Activated CD8-positive, alpha-beta memory T cell treated with anti-CD3 and anti-CD28 coated beads, Interleukin-2, amount 50 U/mL, for 24 hours (primary cell): Measurements from ENCODE around the gene GTF3C2.
"Not testable (repeated sequence)": the region's sequence is repeated elsewhere in the genome, so short reads cannot be mapped to it uniquely, and the experiment has no call there.

Source experiments
- DNase-seq: peaks from one replicate; pipeline ENCODE4 v3.0.0-alpha.2; 2020; ENCODE audit errors: extremely low read depth

The GTF3C2 gene

GRCh38 chr2:27300606-27301005 is 56.0 kb downstream of the GTF3C2 start:
- not testable (repeated sequence) for DNase-seq

GRCh38 chr2:27298391-27299080 is 58.0 kb downstream of the GTF3C2 start:
- no peak for DNase-seq

DNA sequence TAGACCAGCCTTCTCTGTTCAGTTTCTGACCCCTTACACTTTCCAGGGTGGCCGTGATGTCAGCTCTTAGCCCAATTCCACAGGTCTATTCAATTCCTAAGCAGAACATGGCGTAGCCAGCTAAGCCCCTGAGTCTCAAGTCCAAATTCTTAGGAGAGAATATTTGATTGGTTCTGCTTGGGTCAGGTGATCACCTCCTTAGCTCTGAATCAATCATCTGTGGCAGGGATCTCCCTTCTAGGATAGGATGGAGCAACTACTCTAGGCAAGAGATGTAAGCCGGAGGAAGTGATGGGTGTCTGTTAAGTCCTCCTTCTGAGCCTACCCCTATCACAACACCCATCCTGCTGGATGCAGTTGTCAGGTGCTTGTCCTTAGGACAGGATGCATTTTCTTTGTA is 59.4 kb downstream of the GTF3C2 start:
- DNase-seq, result no peak

DNA sequence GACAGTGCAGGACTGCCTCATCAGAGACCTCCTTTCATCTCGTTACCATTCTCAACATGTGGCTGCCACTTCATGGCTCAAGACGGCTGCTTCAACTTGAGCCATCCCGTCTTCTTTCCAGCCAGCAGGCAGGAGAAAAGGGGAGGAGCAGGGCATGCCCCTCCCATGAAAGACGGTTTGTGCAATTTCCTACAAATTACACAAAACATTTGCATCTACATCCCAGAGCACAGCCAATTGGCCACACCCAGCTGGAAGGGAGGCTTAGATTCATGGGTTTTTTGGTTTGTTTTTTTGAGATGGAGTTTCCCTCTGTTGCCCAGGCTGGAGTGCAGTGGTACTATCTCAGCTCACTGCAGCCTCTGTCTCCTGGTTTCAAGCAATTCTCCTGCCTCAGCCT is 60.1 kb downstream of the GTF3C2 start:
- no peak for DNase-seq

- no peak for DNase-seq
Observed at GRCh38 chr2:27294928-27295327, 61.6 kb downstream of the GTF3C2 start.

- no peak for DNase-seq
Observed at GRCh38 chr2:27291865-27292264, 64.7 kb downstream of the GTF3C2 start.

- no peak for DNase-seq
Observed at GRCh38 chr2:27290549-27290948, 66.0 kb downstream of the GTF3C2 start.

GRCh38 chr2:27288610-27289009 is 68.0 kb downstream of the GTF3C2 start:
- no peak for DNase-seq

- DNase-seq, result no peak
Observed at GRCh38 chr2:27285481-27285880, 71.1 kb downstream of the GTF3C2 start.

DNA sequence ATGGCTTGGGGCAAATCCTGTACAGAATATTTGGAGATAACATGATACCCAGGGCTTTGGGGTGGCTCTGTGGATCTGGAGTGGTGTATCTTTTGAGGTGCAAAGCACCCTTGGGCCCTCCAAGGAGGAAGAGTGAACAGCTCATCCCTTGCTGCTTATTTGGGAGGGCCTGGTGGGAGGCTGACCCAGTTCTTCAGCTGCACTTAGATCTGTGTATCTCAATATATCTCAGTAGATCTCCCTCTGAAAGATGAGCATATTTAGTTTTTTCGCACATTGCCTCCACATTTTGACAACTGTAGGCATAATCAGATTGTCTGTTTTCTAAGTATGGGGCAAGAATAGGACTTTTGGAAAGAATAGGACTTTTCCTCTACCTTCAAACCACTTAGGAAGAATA is 71.6 kb downstream of the GTF3C2 start:
- no peak for DNase-seq

- DNase-seq, result no peak
Observed at GRCh38 chr2:27282892-27283291, 73.7 kb downstream of the GTF3C2 start.

- DNase-seq, result no peak
Observed at GRCh38 chr2:27281855-27282559, 74.6 kb downstream of the GTF3C2 start, which contains the start of gene TRIM54. Gene TRIM54 (plus strand): TSS chr2:27282429. CDS start chr2:27282732, 303 bp downstream.

- no peak for DNase-seq
Observed at GRCh38 chr2:27281442-27281841, 75.1 kb downstream of the GTF3C2 start.

DNA sequence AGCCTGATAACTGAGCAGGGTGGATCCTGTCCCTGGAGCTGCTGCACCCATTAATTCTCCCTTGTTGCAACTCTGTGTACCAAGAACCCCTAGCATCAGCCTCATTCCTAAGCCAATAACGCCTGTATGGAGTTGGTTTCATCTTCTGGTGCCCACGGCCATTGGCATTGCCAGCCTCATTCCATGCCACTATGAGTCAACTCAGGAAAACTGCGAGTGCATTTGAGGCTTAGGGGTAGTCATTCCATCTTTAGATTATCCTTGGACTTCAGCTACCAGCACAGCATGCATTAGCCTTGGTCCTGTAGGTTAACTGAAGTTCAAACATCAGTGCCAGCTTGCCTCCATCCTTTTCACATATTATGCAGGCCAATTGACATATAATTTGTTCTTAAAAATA is 75.7 kb downstream of the GTF3C2 start:
- DNase-seq, result no peak

GRCh38 chr2:27278010-27278409 is 78.6 kb downstream of the GTF3C2 start:
- no peak for DNase-seq
